Heart left ventricle (tissue), 13 donors: ENCODE data around the gene TTC22.

ENCODE experiments used
- POLR2A ChIP-seq, 2 donors: fragments of 450-650 bp; IDR thresholded peaks; one replicate each; pipeline ENCODE4 v1.6.1; 2017; ENCODE audit warnings: antibody characterized with exemption in 2 of 2, mild to moderate bottlenecking in 2 of 2, moderate library complexity in 2 of 2
- TF ChIP-seq, protein P1 (sequence below), 12 donors: fragments of 200-600 bp; sonication (generic) in 4 of 12; IDR thresholded peaks; one replicate each; pipeline versions ENCODE4 v1.5.0 to v1.8.0; 2018 to 2022; ENCODE audit warnings: antibody characterized with exemption in 12 of 12, mild to moderate bottlenecking in 5 of 12
- donor health status: ischemic (EF 13 %, LVEDD 7.1; RV severe dilation, severe dysfunction).
- donor health status: DM: no; HTN: yes; CAD: no.
- donor health status: DM: no; HTN: no; CAD: no.
- donor health status: ischemic (EF 25% LVEDD 6.9; RV normal size, moderate dysfunction).
- donor health status: ischemic (EF 25% LVEDD 5.7; RV mildly dilated, moderate dysfunction).
- donor health status: ischemic (EF 35%, LVEDD 5.7; RV mildly dilated, moderate dysfunction).
- donor health status: nonischemic (EF 11% LVEDD 7.7; RV severe dilation, severe dysfunction).
- donor health status: DM: yes; HTN: yes; CAD: no.
- donor health status: PGD.
- donor health status: ischemic (EF 29% LVEDD 5.4; RV normal size, mild dysfunction).
- donor health status: nonischemic (EF 23%, LVEDD 6.1; RV moderate dilation, normal function).

GRCh38 chr1:54745274-54745673 is 55.8 kb downstream of the TTC22 start:
- TF ChIP-seq POLR2A (IDR thresholded peaks at IDR 0.05) = no peak
- TF ChIP-seq, protein P1, sequence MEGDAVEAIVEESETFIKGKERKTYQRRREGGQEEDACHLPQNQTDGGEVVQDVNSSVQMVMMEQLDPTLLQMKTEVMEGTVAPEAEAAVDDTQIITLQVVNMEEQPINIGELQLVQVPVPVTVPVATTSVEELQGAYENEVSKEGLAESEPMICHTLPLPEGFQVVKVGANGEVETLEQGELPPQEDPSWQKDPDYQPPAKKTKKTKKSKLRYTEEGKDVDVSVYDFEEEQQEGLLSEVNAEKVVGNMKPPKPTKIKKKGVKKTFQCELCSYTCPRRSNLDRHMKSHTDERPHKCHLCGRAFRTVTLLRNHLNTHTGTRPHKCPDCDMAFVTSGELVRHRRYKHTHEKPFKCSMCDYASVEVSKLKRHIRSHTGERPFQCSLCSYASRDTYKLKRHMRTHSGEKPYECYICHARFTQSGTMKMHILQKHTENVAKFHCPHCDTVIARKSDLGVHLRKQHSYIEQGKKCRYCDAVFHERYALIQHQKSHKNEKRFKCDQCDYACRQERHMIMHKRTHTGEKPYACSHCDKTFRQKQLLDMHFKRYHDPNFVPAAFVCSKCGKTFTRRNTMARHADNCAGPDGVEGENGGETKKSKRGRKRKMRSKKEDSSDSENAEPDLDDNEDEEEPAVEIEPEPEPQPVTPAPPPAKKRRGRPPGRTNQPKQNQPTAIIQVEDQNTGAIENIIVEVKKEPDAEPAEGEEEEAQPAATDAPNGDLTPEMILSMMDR (IDR thresholded peaks at IDR 0.05) = no peak
